A549 (cell line): ENCODE measurements around the gene SH3BP2. TPM values are rescaled to one million over a fixed set of nuclear protein-coding genes. Genes with fewer than 3 reads are reported as not detected.

Experiments
- ATAC-seq, 2 experiments: fragments of 200-7000 bp in 1 of 2; fragments of >200 bp in 1 of 2; cut with Nextera tagmentation in 1 of 2; cut with Tn5 transposase in 1 of 2; 3 replicates each; pipeline versions ENCODE4 v1.8.0 to v1.9.1; 2018 to 2020; ENCODE audit warnings: mild to moderate bottlenecking in 1 of 2, moderate library complexity in 1 of 2
- CTCF ChIA-PET: fragments of 300-600 bp; sonication (Branson Sonifier 250); formaldehyde crosslinking; extraction: SDS; loops from one replicate; lab custom pipeline; 2021; ENCODE audit warnings: antibody characterized with exemption, inconsistent platforms; lab: Yijun Ruan, JAX
- POLR2A ChIA-PET: fragments of 350-600 bp; formaldehyde crosslinking; extraction: SDS; loops from one replicate; lab custom pipeline; 2021; ENCODE audit warnings: antibody characterized with exemption, inconsistent platforms; lab: Yijun Ruan, JAX
- DNase-seq, 2 experiments: peaks; one replicate each; pipeline versions ENCODE4 v3.0.0 to v3.0.0-alpha.2; 2011 to 2016; ENCODE audit warnings: low read depth in 1 of 2, low spot score in 1 of 2
- FAIRE-seq: peaks from 2 replicates; lab custom pipeline; 2011; peaks lifted over from hg19 to GRCh38; lab: Jason Lieb, UNC
- H3K27ac ChIP-seq, 2 experiments: fragments of >200 bp; sonication (Bioruptor Twin); formaldehyde crosslinking; 3 replicates each; pipeline ENCODE4 v1.5.1; 2016 to 2017
- H3K4me1 ChIP-seq: fragments of >200 bp; sonication (Bioruptor Twin); formaldehyde crosslinking; 3 replicates; pipeline ENCODE4 v1.6.1; 2016
- H3K4me2 ChIP-seq: fragments of >200 bp; sonication (Bioruptor Twin); formaldehyde crosslinking; 3 replicates; pipeline ENCODE4 v1.6.1; 2016
- H3K4me3 ChIP-seq: fragments of >200 bp; sonication (Bioruptor Twin); formaldehyde crosslinking; 3 replicates; pipeline ENCODE4 v1.5.1; 2016
- H3K9me3 ChIP-seq: fragments of >200 bp; sonication (Bioruptor Twin); formaldehyde crosslinking; 3 replicates; pipeline ENCODE4 v1.6.1; 2016
- CBX2 ChIP-seq: fragments of 200-600 bp; sonication (generic); IDR thresholded peaks from 2 replicates; pipeline ENCODE4 v1.6.1; 2016; ENCODE audit warnings: low read depth, mild to moderate bottlenecking, borderline replicate concordance
- CHD4 ChIP-seq: fragments of 200-600 bp; sonication (generic); IDR thresholded peaks from 2 replicates; pipeline ENCODE4 v1.6.1; 2016; ENCODE audit warnings: antibody characterized with exemption, mild to moderate bottlenecking, borderline replicate concordance
- ESRRA ChIP-seq: fragments of 150-350 bp; IDR thresholded peaks from 2 replicates; pipeline ENCODE4 v1.6.1; 2014; ENCODE audit warnings: mild to moderate bottlenecking, low read length, borderline replicate concordance
- FOSL2 ChIP-seq, 2 experiments: fragments of 450-650 bp in 1 of 2; fragments of >200 bp in 1 of 2; sonication (Bioruptor Twin) in 1 of 2; formaldehyde crosslinking; IDR thresholded peaks; 2 replicates each; pipeline versions ENCODE4 v1.5.0 to v1.6.1; 2016 to 2020; ENCODE audit warnings: mild to moderate bottlenecking in 1 of 2, moderate library complexity in 1 of 2
- HEYL ChIP-seq: fragments of 250-450 bp; sonication (Bioruptor Pico); IDR thresholded peaks from 2 replicates; pipeline ENCODE4 v1.8.0; 2021; ENCODE audit warnings: mild to moderate bottlenecking, moderate library complexity
- HOXB5 ChIP-seq: fragments of 250-450 bp; sonication (Bioruptor Pico); IDR thresholded peaks from 2 replicates; pipeline ENCODE4 v1.5.0; 2020; ENCODE audit warnings: mild to moderate bottlenecking, moderate library complexity
- KDM5A ChIP-seq: fragments of 200-600 bp; sonication (generic); IDR thresholded peaks from 2 replicates; pipeline ENCODE4 v1.6.1; 2016; ENCODE audit warnings: antibody characterized with exemption, mild to moderate bottlenecking
- MAZ ChIP-seq: fragments of 150-350 bp; IDR thresholded peaks from 2 replicates; pipeline ENCODE4 v1.6.1; 2014; ENCODE audit warnings: antibody characterized with exemption, low read depth, low read length, borderline replicate concordance
- PHF8 ChIP-seq: fragments of 200-600 bp; sonication (generic); IDR thresholded peaks from 2 replicates; pipeline ENCODE4 v1.6.1; 2016; ENCODE audit warnings: low read depth, mild to moderate bottlenecking, antibody characterized with exemption, moderate library complexity, borderline replicate concordance
- RAD21 ChIP-seq, 2 experiments: fragments of >200 bp in 1 of 2; sonication (Bioruptor Twin) in 1 of 2; formaldehyde crosslinking in 1 of 2; IDR thresholded peaks in 1 of 2; conservative IDR thresholded peaks in 1 of 2; 2 replicates in 1 of 2; 3 replicates in 1 of 2; pipeline ENCODE4 v1.6.1; 2012 to 2018; ENCODE audit warnings: inconsistent platforms in 1 of 2
- RARB ChIP-seq: fragments of 250-450 bp; sonication (Bioruptor Pico); IDR thresholded peaks from 2 replicates; pipeline ENCODE4 v1.8.0; 2021; ENCODE audit warnings: mild to moderate bottlenecking, moderate library complexity
- ZFP36 ChIP-seq: fragments of 450-650 bp; IDR thresholded peaks from 2 replicates; pipeline ENCODE4 v1.6.1; 2014; ENCODE audit warnings: borderline replicate concordance; ENCODE audit not compliant: partially characterized antibody
- ZNF302 ChIP-seq: fragments of 250-450 bp; sonication (Bioruptor Pico); IDR thresholded peaks from 2 replicates; pipeline ENCODE4 v1.9.0; 2021; ENCODE audit warnings: inconsistent platforms, mild to moderate bottlenecking, moderate library complexity
- ZSCAN20 ChIP-seq: fragments of 250-450 bp; sonication (Bioruptor Pico); IDR thresholded peaks from 2 replicates; pipeline ENCODE4 v1.8.0; 2022; ENCODE audit warnings: mild to moderate bottlenecking, moderate library complexity
- WGBS: methylation state at CpG from one replicate; pipeline ENCODE4 v1.1.6; 2017; ENCODE audit errors: missing lambda C conversion rate; 5-methylcytosine and 5-hydroxymethylcytosine counted together
- polyA plus RNA-seq, 4 experiments: library from polyadenylated mRNA; depleted of rRNA in 3 of 4; stranded (reverse); fragments of >200 nt; fragmentation: RNase III in 1 of 4; extraction: RNeasy Plus Mini Kit Qiagen cat#74134 plus additional on column Dnase treatment in 1 of 4; gene quantifications; 2 replicates in 3 of 4; 3 replicates in 1 of 4; pipeline ENCODE4 v1.2.3, GENCODE V29; 2011 to 2017
- TF ChIP-seq, protein P1 (sequence below): fragments of 150-350 bp; IDR thresholded peaks from 2 replicates; pipeline ENCODE4 v1.6.1; 2014; ENCODE audit warnings: low read depth, mild to moderate bottlenecking, low read length
- TF ChIP-seq, protein P2 (sequence below): fragments of >200 bp; sonication (Bioruptor Twin); formaldehyde crosslinking; IDR thresholded peaks from 3 replicates; pipeline ENCODE4 v1.5.1; 2016
- TF ChIP-seq, protein P3 (sequence below): fragments of 250-450 bp; sonication (Bioruptor Pico); IDR thresholded peaks from 2 replicates; pipeline ENCODE4 v1.5.0; 2020; ENCODE audit warnings: low read depth, mild to moderate bottlenecking, moderate library complexity
- TF ChIP-seq, protein P4 (sequence below): fragments of >200 bp; sonication (Bioruptor Twin); formaldehyde crosslinking; IDR thresholded peaks from 3 replicates; pipeline ENCODE4 v1.6.1; 2016

Gene SH3BP2
- polyA plus RNA-seq, 2 of the 4 experiments (the other 2 are of a cell fraction): 4.4 to 6.0 TPM

DNA sequence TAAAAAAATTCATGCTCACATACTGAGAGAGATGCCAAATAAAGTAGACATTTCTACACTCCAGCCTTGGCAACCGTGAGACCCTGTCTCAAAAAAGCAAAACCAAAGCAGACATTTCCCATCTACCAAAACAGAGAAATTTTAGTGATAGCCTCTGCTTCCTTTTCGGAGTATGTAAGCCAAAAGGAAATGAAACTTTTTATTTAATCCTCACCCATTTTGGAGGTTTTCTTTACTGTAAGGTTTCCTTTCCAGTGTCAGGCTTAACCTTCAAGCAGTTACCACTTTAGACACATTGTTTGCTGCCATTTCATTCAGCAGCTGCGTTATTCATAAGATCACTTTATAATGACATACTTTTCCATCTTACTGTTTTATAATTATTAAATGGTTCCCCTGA, 66.6 kb downstream of the SH3BP2 start (continued):
- TF ChIP-seq, protein P1, sequence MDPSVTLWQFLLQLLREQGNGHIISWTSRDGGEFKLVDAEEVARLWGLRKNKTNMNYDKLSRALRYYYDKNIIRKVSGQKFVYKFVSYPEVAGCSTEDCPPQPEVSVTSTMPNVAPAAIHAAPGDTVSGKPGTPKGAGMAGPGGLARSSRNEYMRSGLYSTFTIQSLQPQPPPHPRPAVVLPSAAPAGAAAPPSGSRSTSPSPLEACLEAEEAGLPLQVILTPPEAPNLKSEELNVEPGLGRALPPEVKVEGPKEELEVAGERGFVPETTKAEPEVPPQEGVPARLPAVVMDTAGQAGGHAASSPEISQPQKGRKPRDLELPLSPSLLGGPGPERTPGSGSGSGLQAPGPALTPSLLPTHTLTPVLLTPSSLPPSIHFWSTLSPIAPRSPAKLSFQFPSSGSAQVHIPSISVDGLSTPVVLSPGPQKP: no peak
- no peak for TF ChIP-seq ZSCAN20 (CRISPR knock-in tag)
- TF ChIP-seq, all 56 proteins: peak for 0

DNA sequence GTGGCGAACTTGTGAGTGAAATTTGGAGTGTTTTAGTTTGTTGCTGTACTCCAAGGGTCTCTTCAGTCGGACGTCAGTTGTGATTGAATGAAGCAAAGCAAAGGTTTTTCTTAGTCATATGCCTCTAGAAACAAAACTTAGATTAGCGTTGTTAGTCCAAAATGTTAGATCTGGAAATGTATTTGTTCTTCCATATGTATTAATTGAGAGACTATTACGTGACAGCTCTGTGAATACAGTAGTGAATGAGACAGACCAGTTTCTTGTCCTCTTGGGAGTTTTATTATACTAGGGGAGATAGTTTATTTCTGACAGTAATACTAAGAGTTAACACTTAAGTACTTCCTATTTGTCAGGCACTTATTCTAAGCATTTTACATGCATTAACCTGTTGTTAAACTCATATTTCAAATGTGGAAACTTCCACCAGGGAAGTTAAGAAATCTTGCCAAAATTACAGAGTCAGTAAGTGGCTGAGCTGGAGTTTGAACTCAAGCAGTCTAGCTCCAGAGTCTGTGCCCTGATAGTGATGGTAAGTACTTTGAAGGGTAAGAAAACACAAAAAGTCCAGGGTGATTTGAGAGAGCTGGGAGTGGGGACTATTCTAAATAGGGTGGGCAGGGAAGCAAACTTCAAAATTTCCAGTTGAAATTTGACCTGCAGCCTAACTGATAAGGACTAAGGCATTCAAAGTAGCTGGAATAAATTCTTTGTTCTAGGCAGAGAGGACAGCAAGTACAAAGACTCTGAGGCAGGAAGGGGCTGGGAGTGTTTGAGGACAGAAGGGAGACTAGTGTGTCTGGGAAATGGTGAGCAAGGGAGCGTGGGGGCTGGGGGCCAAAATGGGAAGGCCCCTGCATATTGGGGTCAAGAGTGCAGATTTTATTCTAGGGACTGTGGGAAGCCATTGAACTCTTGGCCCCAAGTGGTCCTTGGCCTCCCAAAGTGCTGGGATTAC, 67.8 kb downstream of the SH3BP2 start:
- no peak for ATAC-seq
- CTCF ChIA-PET: interaction anchor here (0.6 kb wide), 3 partner anchors 10 to 165 kb away, joined by 3 read pairs; no protein-coding TSS in a partner anchor
- TF ChIP-seq RARB (CRISPR knock-in tag): no peak
- no peak for TF ChIP-seq ZNF302 (CRISPR knock-in tag)
- TF ChIP-seq, all 56 proteins: peak for 0
- no peak overlapping the region for H3K4me3 ChIP-seq
- FAIRE-seq: no peak
- WGBS: 83% methylated on average over 6 of the region's 6 CpGs
- peaks cover 44% of the 10 kb centered on the region for H3K4me1 ChIP-seq
- peak overlapping the region; percentile 16; the same call in 1 of the 3 replicates for H3K4me2 ChIP-seq
- no peaks in the 10 kb centered on the region for H3K9me3 ChIP-seq
- POLR2A ChIA-PET: no interaction called here
- H3K27ac ChIP-seq: no peak overlapping the region; a peak in 1 of 6 replicates
- no peak for DNase-seq

DNA sequence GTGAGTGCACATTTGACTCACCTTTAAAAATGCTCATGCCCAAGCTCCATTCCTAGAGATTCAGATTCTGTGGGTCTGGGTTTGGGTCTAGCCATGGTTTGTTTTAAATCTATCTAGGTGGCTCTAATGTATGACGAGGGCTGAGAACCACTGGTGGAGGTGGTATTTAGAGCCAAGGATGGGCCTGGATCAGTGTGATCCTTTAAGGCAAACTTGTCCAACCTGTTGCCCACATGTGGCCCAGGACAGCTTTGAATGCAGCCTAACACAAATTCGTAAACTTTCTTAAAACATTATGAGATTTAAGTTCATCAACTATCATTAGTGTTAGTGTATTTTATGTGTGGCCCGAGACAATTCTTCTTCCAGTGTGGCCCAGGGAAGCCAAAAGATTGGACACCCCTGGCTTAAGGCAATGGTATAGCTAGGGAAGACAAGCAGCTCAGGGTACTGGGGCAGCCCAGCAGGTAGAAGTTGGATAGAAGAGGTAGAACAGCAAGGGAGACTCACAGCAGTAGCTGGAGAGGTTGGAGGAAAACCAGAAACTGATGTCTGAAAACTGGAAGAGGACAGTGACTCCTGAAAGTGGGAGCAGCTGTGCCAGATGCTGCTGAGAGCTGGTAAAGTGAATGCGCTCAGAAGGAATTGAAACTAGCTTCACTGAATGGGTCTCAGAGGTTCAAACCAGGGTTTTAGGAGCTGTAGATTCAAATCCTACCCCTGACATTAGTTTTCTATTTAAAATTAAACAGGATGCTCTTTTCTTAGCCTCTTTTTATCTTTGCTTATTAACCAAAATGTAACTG, 68.9 kb downstream of the SH3BP2 start:
- 96% methylated on average over 4 of the region's 4 CpGs for WGBS
- TF ChIP-seq, protein P2, sequence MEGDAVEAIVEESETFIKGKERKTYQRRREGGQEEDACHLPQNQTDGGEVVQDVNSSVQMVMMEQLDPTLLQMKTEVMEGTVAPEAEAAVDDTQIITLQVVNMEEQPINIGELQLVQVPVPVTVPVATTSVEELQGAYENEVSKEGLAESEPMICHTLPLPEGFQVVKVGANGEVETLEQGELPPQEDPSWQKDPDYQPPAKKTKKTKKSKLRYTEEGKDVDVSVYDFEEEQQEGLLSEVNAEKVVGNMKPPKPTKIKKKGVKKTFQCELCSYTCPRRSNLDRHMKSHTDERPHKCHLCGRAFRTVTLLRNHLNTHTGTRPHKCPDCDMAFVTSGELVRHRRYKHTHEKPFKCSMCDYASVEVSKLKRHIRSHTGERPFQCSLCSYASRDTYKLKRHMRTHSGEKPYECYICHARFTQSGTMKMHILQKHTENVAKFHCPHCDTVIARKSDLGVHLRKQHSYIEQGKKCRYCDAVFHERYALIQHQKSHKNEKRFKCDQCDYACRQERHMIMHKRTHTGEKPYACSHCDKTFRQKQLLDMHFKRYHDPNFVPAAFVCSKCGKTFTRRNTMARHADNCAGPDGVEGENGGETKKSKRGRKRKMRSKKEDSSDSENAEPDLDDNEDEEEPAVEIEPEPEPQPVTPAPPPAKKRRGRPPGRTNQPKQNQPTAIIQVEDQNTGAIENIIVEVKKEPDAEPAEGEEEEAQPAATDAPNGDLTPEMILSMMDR: no peak
- TF ChIP-seq, protein P3, sequence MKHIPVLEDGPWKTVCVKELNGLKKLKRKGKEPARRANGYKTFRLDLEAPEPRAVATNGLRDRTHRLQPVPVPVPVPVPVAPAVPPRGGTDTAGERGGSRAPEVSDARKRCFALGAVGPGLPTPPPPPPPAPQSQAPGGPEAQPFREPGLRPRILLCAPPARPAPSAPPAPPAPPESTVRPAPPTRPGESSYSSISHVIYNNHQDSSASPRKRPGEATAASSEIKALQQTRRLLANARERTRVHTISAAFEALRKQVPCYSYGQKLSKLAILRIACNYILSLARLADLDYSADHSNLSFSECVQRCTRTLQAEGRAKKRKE (CRISPR knock-in tag): no peak
- TF ChIP-seq HOXB5 (no peak), HEYL (no peak), ZNF302 (CRISPR knock-in tag) (no peak), RAD21 (conservative IDR thresholded peaks at IDR 0.05 in 1 of 2, IDR thresholded peaks at IDR 0.05 in 1 of 2) (no peak), ESRRA (no peak), MAZ (no peak), ZFP36 (no peak), FOSL2 (IDR thresholded peaks at IDR 0.05) (no peak), FOSL2 (CRISPR knock-in tag; IDR thresholded peaks at IDR 0.05) (no peak), KDM5A (no peak), CBX2 (no peak), PHF8 (no peak), CHD4 (no peak)
- TF ChIP-seq, protein P4, sequence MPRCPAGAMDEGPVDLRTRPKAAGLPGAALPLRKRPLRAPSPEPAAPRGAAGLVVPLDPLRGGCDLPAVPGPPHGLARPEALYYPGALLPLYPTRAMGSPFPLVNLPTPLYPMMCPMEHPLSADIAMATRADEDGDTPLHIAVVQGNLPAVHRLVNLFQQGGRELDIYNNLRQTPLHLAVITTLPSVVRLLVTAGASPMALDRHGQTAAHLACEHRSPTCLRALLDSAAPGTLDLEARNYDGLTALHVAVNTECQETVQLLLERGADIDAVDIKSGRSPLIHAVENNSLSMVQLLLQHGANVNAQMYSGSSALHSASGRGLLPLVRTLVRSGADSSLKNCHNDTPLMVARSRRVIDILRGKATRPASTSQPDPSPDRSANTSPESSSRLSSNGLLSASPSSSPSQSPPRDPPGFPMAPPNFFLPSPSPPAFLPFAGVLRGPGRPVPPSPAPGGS: no peak
- ATAC-seq: no peak
- ChIA-PET CTCF (no interaction called here), POLR2A (no interaction called here)
- H3K4me1 ChIP-seq: peaks cover 44% of the 10 kb centered on the region
- H3K27ac ChIP-seq: peak overlapping the region in 1 of 2 experiments; percentile 28; a peak in 1 of 6 replicates
- H3K9me3 ChIP-seq: no peaks in the 10 kb centered on the region
- peak overlapping the region; percentile 27; the same call in 1 of the 3 replicates for H3K4me2 ChIP-seq
- no peak for DNase-seq
- FAIRE-seq: no peak
- H3K4me3 ChIP-seq: no peak overlapping the region
